Endodermal cell (in vitro differentiated cells): ENCODE results near the gene FLG2. TPM values are rescaled to one million over a fixed set of nuclear protein-coding genes. Genes with fewer than 3 reads are reported as not detected.
"Not testable (repeated sequence)": the region's sequence is repeated elsewhere in the genome, so short reads cannot be mapped to it uniquely, and the experiment has no call there.

Source experiments
- DNase-seq: peaks from one replicate; pipeline ENCODE4 v3.0.0-alpha.2; 2017
- H3K27ac ChIP-seq: 2 replicates; pipeline ENCODE4 v1.5.1; 2013; ENCODE audit warnings: mild to moderate bottlenecking, low read depth, low read length, moderate library complexity
- H3K27me3 ChIP-seq: 2 replicates; pipeline ENCODE4 v1.6.1; 2013; ENCODE audit warnings: mild to moderate bottlenecking, low read length, moderate library complexity; ENCODE audit not compliant: insufficient read depth, control insufficient read depth, poor library complexity, severe bottlenecking
- H3K36me3 ChIP-seq: 2 replicates; pipeline ENCODE4 v1.7.0; 2013; ENCODE audit warnings: mild to moderate bottlenecking, low read length, moderate library complexity; ENCODE audit not compliant: control insufficient read depth, insufficient read depth
- H3K4me1 ChIP-seq: one replicate; pipeline ENCODE4 v1.7.0; 2013; ENCODE audit warnings: low read length; ENCODE audit not compliant: control insufficient read depth, insufficient read depth
- H3K4me3 ChIP-seq: 2 replicates; pipeline ENCODE4 v1.5.1; 2013; ENCODE audit warnings: mild to moderate bottlenecking, low read length, moderate library complexity
- H3K9ac ChIP-seq: 2 replicates; pipeline ENCODE4 v1.6.1; 2013; ENCODE audit warnings: mild to moderate bottlenecking, low read length, moderate library complexity; ENCODE audit not compliant: poor library complexity, severe bottlenecking; ENCODE audit errors: extremely low read depth
- H3K9me3 ChIP-seq: 2 replicates; pipeline ENCODE4 v1.6.1; 2013; ENCODE audit warnings: mild to moderate bottlenecking, low read length, moderate library complexity; ENCODE audit not compliant: control insufficient read depth
- H3K27ac Mint-ChIP-seq: 2 replicates; pipeline ENCODE4 v1.8.0; 2020; ENCODE audit warnings: mixed read lengths
- H3K27me3 Mint-ChIP-seq: 2 replicates; pipeline ENCODE4 v1.8.0; 2021; ENCODE audit warnings: mild to moderate bottlenecking, mixed read lengths; ENCODE audit not compliant: insufficient read depth
- H3K36me3 Mint-ChIP-seq: 2 replicates; pipeline ENCODE4 v1.8.0; 2020; ENCODE audit warnings: low read depth, mixed read lengths
- H3K4me1 Mint-ChIP-seq: 2 replicates; pipeline ENCODE4 v1.8.0; 2020; ENCODE audit warnings: mixed read lengths
- H3K4me3 Mint-ChIP-seq: 2 replicates; pipeline ENCODE4 v1.8.0; 2020; ENCODE audit warnings: mild to moderate bottlenecking, moderate library complexity, mixed read lengths
- H3K9me3 Mint-ChIP-seq: 2 replicates; pipeline ENCODE4 v1.8.0; 2020; ENCODE audit warnings: mild to moderate bottlenecking, mixed read lengths
- CTCF ChIP-seq: fragments of 200-600 bp; sonication (generic); conservative IDR thresholded peaks from 2 replicates; pipeline ENCODE4 v1.5.0; 2021; ENCODE audit warnings: antibody characterized with exemption, mild to moderate bottlenecking
- WGBS, 2 experiments: methylation state at CpG; one replicate each; pipeline versions ENCODE4 v1.1.5 to v1.1.7; 2013; ENCODE audit warnings: missing lambda C conversion rate in 2 of 2, mixed read lengths in 1 of 2; ENCODE audit not compliant: insufficient coverage in 1 of 2, insufficient read length in 1 of 2; 5-methylcytosine and 5-hydroxymethylcytosine counted together
- total RNA-seq, 2 donors: library from RNA; stranded (reverse); fragmentation: NEBNext Ultra II Directional in 1 of 2; extraction: Animal tissue kit (Norgen Biotek cat#: 25700) in 1 of 2; gene quantifications; 2 replicates in 1 of 2; 3 replicates in 1 of 2; pipeline ENCODE4 v1.2.1, GENCODE V29; 2021

FLG2 gene
- total RNA-seq, 2 donors from 2014 or later: not detected

GRCh38 chr1:152313970-152314369 is 45.8 kb downstream of the FLG2 start:
- Mint-ChIP-seq H3K27me3 (no peaks in the 10 kb centered on the region), H3K4me3 (no peak overlapping the region), H3K27ac (no peak overlapping the region), H3K9me3 (peaks cover 66% of the 10 kb centered on the region), H3K4me1 (no peaks in the 10 kb centered on the region), H3K36me3 (peaks cover 2% of the 10 kb centered on the region)
- H3K27me3 ChIP-seq: no peaks in the 10 kb centered on the region
- H3K9ac ChIP-seq: no peak overlapping the region
- H3K4me3 ChIP-seq: peak overlapping the region; percentile 6
- H3K27ac ChIP-seq: no peak overlapping the region
- DNase-seq: no peak
- peaks cover 49% of the 10 kb centered on the region for H3K9me3 ChIP-seq
- H3K4me1 ChIP-seq: no peaks in the 10 kb centered on the region
- 50 to 71% methylated on average over 1 of the region's 1 CpG for WGBS, 2 experiments
- TF ChIP-seq CTCF: no peak
- H3K36me3 ChIP-seq: no peaks in the 10 kb centered on the region

- H3K36me3 Mint-ChIP-seq: peaks cover 2% of the 10 kb centered on the region
- H3K27me3 Mint-ChIP-seq: no peaks in the 10 kb centered on the region
- no peak overlapping the region for H3K27ac ChIP-seq
- H3K4me3 Mint-ChIP-seq: no peak overlapping the region
- H3K9me3 Mint-ChIP-seq: peaks cover 73% of the 10 kb centered on the region
- no peaks in the 10 kb centered on the region for H3K36me3 ChIP-seq
- no peak for DNase-seq
- no peak for TF ChIP-seq CTCF
- no peaks in the 10 kb centered on the region for H3K27me3 ChIP-seq
- H3K4me3 ChIP-seq: no peak overlapping the region
- no peak overlapping the region for H3K9ac ChIP-seq
- 88 to 89% methylated on average over 15 to 21 of the region's 21 CpGs for WGBS, 2 experiments
- H3K4me1 ChIP-seq: no peaks in the 10 kb centered on the region
- no peak overlapping the region for H3K27ac Mint-ChIP-seq
- peaks cover 43% of the 10 kb centered on the region for H3K9me3 ChIP-seq
- no peaks in the 10 kb centered on the region for H3K4me1 Mint-ChIP-seq
These were observed 46.4 kb downstream of the FLG2 start for GRCh38 chr1:152313319-152313801.

GRCh38 chr1:152312169-152312568 is 47.6 kb downstream of the FLG2 start:
- not testable (repeated sequence) for H3K36me3 ChIP-seq, H3K27ac Mint-ChIP-seq, H3K27me3 ChIP-seq, H3K36me3 Mint-ChIP-seq, H3K4me3 Mint-ChIP-seq, H3K27me3 Mint-ChIP-seq, H3K4me1 ChIP-seq, H3K9ac ChIP-seq, H3K4me1 Mint-ChIP-seq, H3K4me3 ChIP-seq, H3K27ac ChIP-seq, DNase-seq
- H3K9me3 ChIP-seq: peaks cover 33% of the 10 kb centered on the region
- H3K9me3 Mint-ChIP-seq: peaks cover 84% of the 10 kb centered on the region
- 89 to 93% methylated on average over 7 to 13 of the region's 13 CpGs for WGBS, 2 experiments

- no peaks in the 10 kb centered on the region for H3K4me1 Mint-ChIP-seq
- Histone ChIP-seq H3K4me1 (no peaks in the 10 kb centered on the region), H3K9ac (no peak overlapping the region), H3K27me3 (no peaks in the 10 kb centered on the region), H3K4me3 (no peak overlapping the region), H3K9me3 (peaks cover 20% of the 10 kb centered on the region), H3K36me3 (no peaks in the 10 kb centered on the region), H3K27ac (no peak overlapping the region)
- H3K27ac Mint-ChIP-seq: no peak overlapping the region
- H3K27me3 Mint-ChIP-seq: no peaks in the 10 kb centered on the region
- peaks cover 92% of the 10 kb centered on the region for H3K9me3 Mint-ChIP-seq
- WGBS, 2 experiments: 80 to 95% methylated on average over 3 to 9 of the region's 9 CpGs
- no peak for TF ChIP-seq CTCF
- H3K4me3 Mint-ChIP-seq: no peak overlapping the region
- peaks cover 5% of the 10 kb centered on the region for H3K36me3 Mint-ChIP-seq
- no peak for DNase-seq
These were observed 49.9 kb downstream of the FLG2 start for GRCh38 chr1:152309955-152310354.

GRCh38 chr1:152309320-152309901 is 50.4 kb downstream of the FLG2 start:
- H3K9me3 ChIP-seq: peaks cover 17% of the 10 kb centered on the region
- peaks cover 94% of the 10 kb centered on the region for H3K9me3 Mint-ChIP-seq
- H3K4me3 ChIP-seq, H3K27ac ChIP-seq, H3K4me1 Mint-ChIP-seq, H3K9ac ChIP-seq, H3K27me3 Mint-ChIP-seq, H3K4me3 Mint-ChIP-seq, H3K36me3 Mint-ChIP-seq, H3K27me3 ChIP-seq, DNase-seq, H3K27ac Mint-ChIP-seq, H3K4me1 ChIP-seq, H3K36me3 ChIP-seq: not testable (repeated sequence)
- WGBS, 2 experiments: 81 to 82% methylated on average over 17 of the region's 17 CpGs
